Fibroblast of villous mesenchyme (primary cell): ENCODE measurements around the gene SORL1. TPM values are rescaled to one million over a fixed set of nuclear protein-coding genes. Genes with fewer than 3 reads are reported as not detected.

ENCODE experiments used
- DNase-seq: peaks from one replicate; pipeline ENCODE4 v3.0.0-alpha.2; 2010; ENCODE audit warnings: low read depth
- H3K4me3 ChIP-seq: 2 replicates; pipeline ENCODE4 v1.5.1; 2011; ENCODE audit warnings: low read depth, mild to moderate bottlenecking, low read length
- CTCF ChIP-seq: IDR thresholded peaks from 2 replicates; pipeline ENCODE4 v1.5.1; 2012; ENCODE audit warnings: low read depth, mild to moderate bottlenecking, low read length; ENCODE audit not compliant: insufficient read depth
- total RNA-seq: library from RNA; depleted of rRNA; stranded (reverse); fragments of >200 nt; gene quantifications from 2 replicates; pipeline ENCODE4 v1.2.3, GENCODE V29; 2012

SORL1 gene
- total RNA-seq, 1 donor = 0.43 TPM

- TF ChIP-seq CTCF = no peak
- DNase-seq = no peak
- H3K4me3 ChIP-seq = no peak overlapping the region
Measured at GRCh38 chr11:121437686-121438078, 14.4 kb upstream of the SORL1 start.

GRCh38 chr11:121439337-121439736 is 12.8 kb upstream of the SORL1 start:
- no peak for DNase-seq
- TF ChIP-seq CTCF = no peak
- no peak overlapping the region for H3K4me3 ChIP-seq

GRCh38 chr11:121439759-121440158 is 12.4 kb upstream of the SORL1 start:
- TF ChIP-seq CTCF = no peak
- no peak for DNase-seq
- H3K4me3 ChIP-seq = no peak overlapping the region

GRCh38 chr11:121441521-121441920 is 10.6 kb upstream of the SORL1 start:
- H3K4me3 ChIP-seq = no peak overlapping the region
- no peak for DNase-seq
- no peak for TF ChIP-seq CTCF

GRCh38 chr11:121443688-121444275 is 8.3 kb upstream of the SORL1 start:
- TF ChIP-seq CTCF = no peak
- no peak for DNase-seq
- H3K4me3 ChIP-seq = no peak overlapping the region

GRCh38 chr11:121444526-121444925 is 7.6 kb upstream of the SORL1 start:
- no peak for DNase-seq
- H3K4me3 ChIP-seq = no peak overlapping the region
- no peak for TF ChIP-seq CTCF
